ENCODE measurements around the gene SSUH2. TPM values are rescaled to one million over a fixed set of nuclear protein-coding genes. Genes with fewer than 3 reads are reported as not detected.
A peak's percentile ranks its signal among the peaks of the same experiment; 100 is the strongest.

Gene SSUH2
- total RNA-seq, 4 donors from 2014 or later: 0.42 to 0.44 TPM; not detected in 2

- Histone ChIP-seq H3K27ac (no peak overlapping the region), H3K4me3 (no peak overlapping the region), H3K9me3 (no peaks in the 10 kb centered on the region), H3K27me3 (no peaks in the 10 kb centered on the region), H3K4me1 (peaks cover 0 to 20% (median 2%) of the 10 kb centered on the region in 4 donors), H3K36me3 (no peaks in the 10 kb centered on the region)
- no peak for DNase-seq (ENCODE audit: low spot score in 2 of 2)
- TF ChIP-seq POLR2A (IDR thresholded peaks at IDR 0.05) (no peak), EP300 (IDR thresholded peaks at IDR 0.05) (no peak), CTCF (IDR thresholded peaks at IDR 0.05) (no peak)
- WGBS, 2 donors: 53 to 54% methylated on average over 7 of the region's 7 CpGs
These were observed 37.8 kb downstream of the SSUH2 start for GRCh38 chr3:8606701-8607231.

- Histone ChIP-seq H3K36me3 (no peaks in the 10 kb centered on the region), H3K27me3 (no peaks in the 10 kb centered on the region), H3K9me3 (no peaks in the 10 kb centered on the region), H3K4me3 (no peak overlapping the region), H3K27ac (no peak overlapping the region), H3K4me1 (peaks cover 0 to 20% (median 2%) of the 10 kb centered on the region in 4 donors)
- 91 to 94% methylated on average over 3 of the region's 3 CpGs for WGBS, 2 donors
- no peak for DNase-seq (ENCODE audit: low spot score in 2 of 2)
- TF ChIP-seq EP300 (IDR thresholded peaks at IDR 0.05) (no peak), CTCF (IDR thresholded peaks at IDR 0.05) (no peak), POLR2A (IDR thresholded peaks at IDR 0.05) (no peak)
These were observed 39.6 kb downstream of the SSUH2 start for GRCh38 chr3:8604988-8605387.

GRCh38 chr3:8604006-8604405, 40.6 kb downstream of the SSUH2 start:
- Histone ChIP-seq H3K27ac (no peak overlapping the region), H3K4me3 (no peak overlapping the region), H3K27me3 (no peaks in the 10 kb centered on the region), H3K4me1 (peaks cover 0 to 20% (median 2%) of the 10 kb centered on the region in 4 donors), H3K9me3 (no peaks in the 10 kb centered on the region), H3K36me3 (no peaks in the 10 kb centered on the region)
- TF ChIP-seq EP300 (IDR thresholded peaks at IDR 0.05) (no peak), POLR2A (IDR thresholded peaks at IDR 0.05) (no peak), CTCF (IDR thresholded peaks at IDR 0.05) (no peak)
- DNase-seq (ENCODE audit: low spot score in 2 of 2): no peak
- WGBS, 2 donors: 89 to 93% methylated on average over 7 of the region's 7 CpGs

- Histone ChIP-seq H3K27ac (no peak overlapping the region), H3K9me3 (no peaks in the 10 kb centered on the region), H3K27me3 (no peaks in the 10 kb centered on the region), H3K36me3 (no peaks in the 10 kb centered on the region), H3K4me3 (no peak overlapping the region), H3K4me1 (peaks cover 0 to 20% (median 2%) of the 10 kb centered on the region in 4 donors)
- WGBS, 2 donors: 56 to 61% methylated on average over 9 of the region's 9 CpGs
- TF ChIP-seq EP300 (IDR thresholded peaks at IDR 0.05) (peak in 1 of 2 donors; percentile 36), CTCF (IDR thresholded peaks at IDR 0.05) (no peak), POLR2A (IDR thresholded peaks at IDR 0.05) (no peak)
- DNase-seq (ENCODE audit: low spot score in 2 of 2): no peak
These were observed 41.4 kb downstream of the SSUH2 start for GRCh38 chr3:8603115-8603710.

GRCh38 chr3:8600457-8600856, 44.1 kb downstream of the SSUH2 start:
- no peak for DNase-seq (ENCODE audit: low spot score in 2 of 2)
- H3K27ac ChIP-seq: no peak overlapping the region

More at GRCh38 chr3:8600457-8600856, 44.1 kb downstream of the SSUH2 start:
- TF ChIP-seq POLR2A (IDR thresholded peaks at IDR 0.05) (no peak), CTCF (IDR thresholded peaks at IDR 0.05) (no peak), EP300 (IDR thresholded peaks at IDR 0.05) (no peak)
- peaks cover 0 to 7% (median 0%) of the 10 kb centered on the region in 4 donors for H3K4me1 ChIP-seq
- H3K27me3 ChIP-seq: no peaks in the 10 kb centered on the region
- no peaks in the 10 kb centered on the region for H3K36me3 ChIP-seq
- no peak overlapping the region for H3K4me3 ChIP-seq
- no peaks in the 10 kb centered on the region for H3K9me3 ChIP-seq

Data from tibial nerve (tissue), 4 donors.